ENCODE measurements around the gene FARS2.
"Not testable (repeated sequence)": the region's sequence is repeated elsewhere in the genome, so short reads cannot be mapped to it uniquely, and the experiment has no call there.

Gene FARS2

GRCh38 chr6:5681480-5681879 is 420.2 kb downstream of the FARS2 start:
- TF ChIP-seq CTCF (IDR thresholded peaks at IDR 0.05; ENCODE audit: low read depth, low read length): no peak
- no peaks in the 10 kb centered on the region for H3K27me3 ChIP-seq (ENCODE audit: low read depth, low read length)
- H4K20me1 ChIP-seq (ENCODE audit: insufficient read depth, low read length): no peaks in the 10 kb centered on the region
- H3K9ac ChIP-seq (ENCODE audit: low read length): no peak overlapping the region
- peaks cover 6% of the 10 kb centered on the region for H3K4me1 ChIP-seq (ENCODE audit: low read length)
- no peak overlapping the region for H3K4me3 ChIP-seq (ENCODE audit: low read length)
- H3K9me3 ChIP-seq (ENCODE audit: insufficient read depth, low read length): peaks cover 4% of the 10 kb centered on the region; the same call in 1 of the 2 replicates
- H2AFZ ChIP-seq (ENCODE audit: low read depth, low read length): no peak overlapping the region
- peak overlapping the region; percentile 27; the same call in 1 of the 2 replicates for H3K4me2 ChIP-seq (ENCODE audit: low read length)
- no peak overlapping the region for H3K27ac ChIP-seq (ENCODE audit: low read length)
- H3K79me2 ChIP-seq (ENCODE audit: low read length): no peaks in the 10 kb centered on the region
- no peaks in the 10 kb centered on the region for H3K36me3 ChIP-seq (replicated peaks; ENCODE audit: low read depth, low read length)

GRCh38 chr6:5682530-5682929 is 421.2 kb downstream of the FARS2 start:
- Histone ChIP-seq H3K4me3 (ENCODE audit: low read length) (no peak overlapping the region), H3K4me2 (ENCODE audit: low read length) (no peak overlapping the region), H3K36me3 (replicated peaks; ENCODE audit: low read depth, low read length) (no peaks in the 10 kb centered on the region), H3K27ac (ENCODE audit: low read length) (no peak overlapping the region), H3K79me2 (ENCODE audit: low read length) (no peaks in the 10 kb centered on the region), H3K27me3 (ENCODE audit: low read depth, low read length) (no peaks in the 10 kb centered on the region), H3K9ac (ENCODE audit: low read length) (no peak overlapping the region), H4K20me1 (ENCODE audit: insufficient read depth, low read length) (no peaks in the 10 kb centered on the region), H3K9me3 (ENCODE audit: insufficient read depth, low read length) (peaks cover 4% of the 10 kb centered on the region; the same call in 1 of the 2 replicates), H2AFZ (ENCODE audit: low read depth, low read length) (no peak overlapping the region), H3K4me1 (ENCODE audit: low read length) (peaks cover 6% of the 10 kb centered on the region)
- TF ChIP-seq CTCF (IDR thresholded peaks at IDR 0.05; ENCODE audit: low read depth, low read length) (no peak), EZH2phosphoT487 (IDR thresholded peaks at IDR 0.05; ENCODE audit: low read depth) (no peak)

- H3K27ac ChIP-seq (ENCODE audit: low read length); H4K20me1 ChIP-seq (ENCODE audit: insufficient read depth, low read length); H3K4me2 ChIP-seq (ENCODE audit: low read length); H3K79me2 ChIP-seq (ENCODE audit: low read length); H2AFZ ChIP-seq (ENCODE audit: low read depth, low read length); H3K4me1 ChIP-seq (ENCODE audit: low read length); H3K27me3 ChIP-seq (ENCODE audit: low read depth, low read length); H3K9ac ChIP-seq (ENCODE audit: low read length); H3K9me3 ChIP-seq (ENCODE audit: insufficient read depth, low read length); H3K4me3 ChIP-seq (ENCODE audit: low read length); H3K36me3 ChIP-seq (replicated peaks; ENCODE audit: low read depth, low read length): not testable (repeated sequence)
Observed at GRCh38 chr6:5683747-5684146, 422.4 kb downstream of the FARS2 start.

- Histone ChIP-seq H2AFZ (ENCODE audit: low read depth, low read length) (no peak overlapping the region), H3K79me2 (ENCODE audit: low read length) (no peaks in the 10 kb centered on the region), H4K20me1 (ENCODE audit: insufficient read depth, low read length) (no peaks in the 10 kb centered on the region), H3K4me2 (ENCODE audit: low read length) (no peak overlapping the region), H3K9me3 (ENCODE audit: insufficient read depth, low read length) (peaks cover 4% of the 10 kb centered on the region; the same call in 1 of the 2 replicates), H3K4me1 (ENCODE audit: low read length) (peaks cover 6% of the 10 kb centered on the region), H3K27me3 (ENCODE audit: low read depth, low read length) (no peaks in the 10 kb centered on the region), H3K27ac (ENCODE audit: low read length) (no peak overlapping the region), H3K36me3 (replicated peaks; ENCODE audit: low read depth, low read length) (no peaks in the 10 kb centered on the region), H3K9ac (ENCODE audit: low read length) (no peak overlapping the region), H3K4me3 (ENCODE audit: low read length) (no peak overlapping the region)
- TF ChIP-seq CTCF (IDR thresholded peaks at IDR 0.05; ENCODE audit: low read depth, low read length): no peak
- no peak for TF ChIP-seq EZH2phosphoT487 (IDR thresholded peaks at IDR 0.05; ENCODE audit: low read depth)
Observed at GRCh38 chr6:5684320-5685053, 423.2 kb downstream of the FARS2 start.

Measured in OCI-LY3 (cell line).